Panc1 (cell line): ENCODE measurements around the gene ASPRV1.

Experiments used
- POLR2AphosphoS5 ChIP-seq: IDR thresholded peaks from 2 replicates; pipeline ENCODE4 v1.6.1; 2012; ENCODE audit warnings: mild to moderate bottlenecking, low read depth, low read length, moderate library complexity
- TF ChIP-seq, protein P1 (sequence below): fragments of 450-650 bp; IDR thresholded peaks from 2 replicates; pipeline ENCODE4 v1.5.1; 2017; ENCODE audit warnings: mild to moderate bottlenecking

DNA sequence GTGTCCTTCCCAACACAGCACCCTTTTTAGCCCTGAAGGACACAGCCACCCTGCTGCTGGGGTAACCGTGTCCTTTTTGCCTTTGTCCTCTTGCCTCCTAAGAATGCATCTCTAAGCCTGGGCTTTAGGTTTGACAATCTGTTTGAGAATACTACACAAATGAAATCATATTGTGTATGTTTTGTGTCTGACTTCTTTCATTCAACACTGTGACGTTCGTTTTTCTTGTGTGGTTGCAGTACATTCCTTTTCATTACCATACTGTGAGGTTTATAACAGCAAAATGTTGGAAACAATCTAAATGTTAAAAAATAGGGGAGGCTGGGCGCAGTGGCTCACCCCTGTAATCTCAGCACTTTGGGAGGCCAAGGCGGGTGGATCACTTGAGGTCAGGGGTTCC is 11.2 kb downstream of the ASPRV1 start:
- TF ChIP-seq, protein P1, sequence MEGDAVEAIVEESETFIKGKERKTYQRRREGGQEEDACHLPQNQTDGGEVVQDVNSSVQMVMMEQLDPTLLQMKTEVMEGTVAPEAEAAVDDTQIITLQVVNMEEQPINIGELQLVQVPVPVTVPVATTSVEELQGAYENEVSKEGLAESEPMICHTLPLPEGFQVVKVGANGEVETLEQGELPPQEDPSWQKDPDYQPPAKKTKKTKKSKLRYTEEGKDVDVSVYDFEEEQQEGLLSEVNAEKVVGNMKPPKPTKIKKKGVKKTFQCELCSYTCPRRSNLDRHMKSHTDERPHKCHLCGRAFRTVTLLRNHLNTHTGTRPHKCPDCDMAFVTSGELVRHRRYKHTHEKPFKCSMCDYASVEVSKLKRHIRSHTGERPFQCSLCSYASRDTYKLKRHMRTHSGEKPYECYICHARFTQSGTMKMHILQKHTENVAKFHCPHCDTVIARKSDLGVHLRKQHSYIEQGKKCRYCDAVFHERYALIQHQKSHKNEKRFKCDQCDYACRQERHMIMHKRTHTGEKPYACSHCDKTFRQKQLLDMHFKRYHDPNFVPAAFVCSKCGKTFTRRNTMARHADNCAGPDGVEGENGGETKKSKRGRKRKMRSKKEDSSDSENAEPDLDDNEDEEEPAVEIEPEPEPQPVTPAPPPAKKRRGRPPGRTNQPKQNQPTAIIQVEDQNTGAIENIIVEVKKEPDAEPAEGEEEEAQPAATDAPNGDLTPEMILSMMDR: no peak
- no peak for TF ChIP-seq POLR2AphosphoS5
